Astrocyte (in vitro differentiated cells and primary cell): Measurements from ENCODE around the gene GABRB1. TPM values are rescaled to one million over a fixed set of nuclear protein-coding genes. Genes with fewer than 3 reads are reported as not detected.

Experiments
- DNase-seq: peaks from one replicate; pipeline ENCODE4 v3.0.0-alpha.2; 2010; ENCODE audit warnings: low read depth
- FAIRE-seq: peaks from 2 replicates; lab custom pipeline; 2011; peaks lifted over from hg19 to GRCh38; lab: Jason Lieb, UNC
- H2AFZ ChIP-seq: 2 replicates; pipeline ENCODE4 v1.6.0; 2012; ENCODE audit warnings: low read depth, low read length, inconsistent platforms
- H3K27ac ChIP-seq: 2 replicates; pipeline ENCODE4 v1.5.1; 2011; ENCODE audit warnings: low read depth, low read length, inconsistent platforms
- H3K27me3 ChIP-seq: 2 replicates; pipeline ENCODE4 v1.6.0; 2011; ENCODE audit warnings: low read length, inconsistent platforms; ENCODE audit not compliant: insufficient read depth
- H3K36me3 ChIP-seq: 2 replicates; pipeline ENCODE4 v1.5.1; 2011; ENCODE audit warnings: low read length, inconsistent platforms; ENCODE audit not compliant: insufficient read depth
- H3K4me1 ChIP-seq: 2 replicates; pipeline ENCODE4 v1.5.1; 2011; ENCODE audit warnings: low read length, inconsistent platforms; ENCODE audit not compliant: insufficient read depth
- H3K4me2 ChIP-seq: 2 replicates; pipeline ENCODE4 v1.6.0; 2012; ENCODE audit warnings: low read length, inconsistent platforms
- H3K4me3 ChIP-seq: 2 replicates; pipeline ENCODE4 v1.5.1; 2011; ENCODE audit warnings: low read depth, mild to moderate bottlenecking, low read length, inconsistent platforms; ENCODE audit not compliant: insufficient read depth
- H3K79me2 ChIP-seq: 2 replicates; pipeline ENCODE4 v1.6.0; 2012; ENCODE audit warnings: mild to moderate bottlenecking, low read length, inconsistent platforms; ENCODE audit not compliant: insufficient read depth
- H3K9ac ChIP-seq: 2 replicates; pipeline ENCODE4 v1.6.0; 2012; ENCODE audit warnings: mild to moderate bottlenecking, low read length, inconsistent platforms
- H3K9me3 ChIP-seq: 2 replicates; pipeline ENCODE4 v1.5.1; 2012; ENCODE audit warnings: low read depth, mild to moderate bottlenecking, low read length, inconsistent platforms; ENCODE audit not compliant: insufficient read depth
- H4K20me1 ChIP-seq: 2 replicates; pipeline ENCODE4 v1.6.0; 2012; ENCODE audit warnings: low read length, inconsistent platforms; ENCODE audit not compliant: insufficient read depth
- H3K27ac Mint-ChIP-seq: one replicate; pipeline ENCODE4 v1.8.0; 2021; ENCODE audit warnings: mild to moderate bottlenecking, mixed read lengths; ENCODE audit not compliant: unreplicated experiment
- H3K27me3 Mint-ChIP-seq: one replicate; pipeline ENCODE4 v1.8.0; 2021; ENCODE audit warnings: low read depth, mixed read lengths; ENCODE audit not compliant: unreplicated experiment
- H3K36me3 Mint-ChIP-seq: one replicate; pipeline ENCODE4 v1.8.0; 2021; ENCODE audit warnings: low read depth, mixed read lengths; ENCODE audit not compliant: unreplicated experiment
- H3K4me1 Mint-ChIP-seq: one replicate; pipeline ENCODE4 v1.8.0; 2021; ENCODE audit warnings: low read depth, mixed read lengths; ENCODE audit not compliant: unreplicated experiment
- H3K4me3 Mint-ChIP-seq: one replicate; pipeline ENCODE4 v1.8.0; 2021; ENCODE audit warnings: mild to moderate bottlenecking, moderate library complexity, mixed read lengths; ENCODE audit not compliant: unreplicated experiment
- H3K9me3 Mint-ChIP-seq: one replicate; pipeline ENCODE4 v1.8.0; 2021; ENCODE audit warnings: mild to moderate bottlenecking, mixed read lengths; ENCODE audit not compliant: unreplicated experiment
- CTCF ChIP-seq: IDR thresholded peaks from 2 replicates; pipeline ENCODE4 v1.5.1; 2011; ENCODE audit warnings: low read depth, mild to moderate bottlenecking, inconsistent platforms, low read length, moderate library complexity; ENCODE audit not compliant: insufficient read depth
- EZH2 ChIP-seq: IDR thresholded peaks from 2 replicates; pipeline ENCODE4 v1.6.1; 2012; ENCODE audit warnings: mild to moderate bottlenecking, low read length, inconsistent platforms; ENCODE audit not compliant: insufficient read depth
- total RNA-seq: library from RNA; stranded (reverse); gene quantifications from 2 replicates; pipeline ENCODE4 v1.2.1, GENCODE V29; 2021

GABRB1 gene
- total RNA-seq, 1 donor from 2014 or later: not detected

- no peak for FAIRE-seq
- H3K79me2 ChIP-seq: no peaks in the 10 kb centered on the region
- H3K4me1 Mint-ChIP-seq: no peaks in the 10 kb centered on the region
- H3K9me3 ChIP-seq: peaks cover 3% of the 10 kb centered on the region
- peaks cover 39% of the 10 kb centered on the region for H3K27me3 ChIP-seq
- H4K20me1 ChIP-seq: no peaks in the 10 kb centered on the region
- TF ChIP-seq EZH2: no peak
- no peak for TF ChIP-seq CTCF
- no peak within 1 kb of the TSS for H3K27ac Mint-ChIP-seq
- H3K27me3 Mint-ChIP-seq: peaks cover 63% of the 10 kb centered on the region
- no peaks in the 10 kb centered on the region for H3K36me3 Mint-ChIP-seq
- H3K9ac ChIP-seq: peak within 1 kb of the TSS; percentile 46
- peaks cover 13% of the 10 kb centered on the region for H3K4me1 ChIP-seq
- peak within 1 kb of the TSS; percentile 88 for H2AFZ ChIP-seq
- H3K9me3 Mint-ChIP-seq: peaks cover 2% of the 10 kb centered on the region
- DNase-seq: peak; percentile 10
- H3K36me3 ChIP-seq: no peaks in the 10 kb centered on the region
- H3K4me3 Mint-ChIP-seq: peak within 1 kb of the TSS; percentile 79
- H3K27ac ChIP-seq: no peak within 1 kb of the TSS
- H3K4me3 ChIP-seq: peak within 1 kb of the TSS; percentile 62
- H3K4me2 ChIP-seq: peak within 1 kb of the TSS; percentile 97
These were observed 38.0 kb upstream of the GABRB1 start, which contains the start of gene GABRA4 for GRCh38 chr4:46993075-46994006. TSS of gene GABRA4 (minus strand) at chr4:46993581. CDS start at chr4:46993424, 157 bp downstream.

GRCh38 chr4:46994007-46994405, 37.4 kb upstream of the GABRB1 start:
- peaks cover 58% of the 10 kb centered on the region for H3K27me3 Mint-ChIP-seq
- DNase-seq: peak; percentile 2
- peak overlapping the region; percentile 75 for H3K4me3 Mint-ChIP-seq
- Histone ChIP-seq H3K4me1 (peaks cover 13% of the 10 kb centered on the region), H4K20me1 (no peaks in the 10 kb centered on the region), H3K9me3 (peaks cover 3% of the 10 kb centered on the region), H3K4me3 (peak overlapping the region; percentile 62), H3K4me2 (peak overlapping the region; percentile 97), H2AFZ (peak overlapping the region; percentile 88), H3K79me2 (no peaks in the 10 kb centered on the region), H3K9ac (peak overlapping the region; percentile 46), H3K27ac (no peak overlapping the region), H3K27me3 (peaks cover 37% of the 10 kb centered on the region), H3K36me3 (no peaks in the 10 kb centered on the region)
- H3K27ac Mint-ChIP-seq: no peak overlapping the region
- no peaks in the 10 kb centered on the region for H3K36me3 Mint-ChIP-seq
- peaks cover 2% of the 10 kb centered on the region for H3K9me3 Mint-ChIP-seq
- H3K4me1 Mint-ChIP-seq: no peaks in the 10 kb centered on the region
- TF ChIP-seq CTCF: no peak
- no peak for TF ChIP-seq EZH2
- no peak for FAIRE-seq

- FAIRE-seq (no peak), DNase-seq (peak; percentile 31)
- H3K4me1 ChIP-seq: no peaks in the 10 kb centered on the region
- no peaks in the 10 kb centered on the region for H3K36me3 Mint-ChIP-seq
- H3K27ac Mint-ChIP-seq: no peak overlapping the region
- no peak overlapping the region for H3K4me3 Mint-ChIP-seq
- H2AFZ ChIP-seq: no peak overlapping the region
- TF ChIP-seq EZH2: no peak
- TF ChIP-seq CTCF: no peak
- H3K4me3 ChIP-seq: no peak overlapping the region
- H3K27me3 ChIP-seq: peaks cover 3% of the 10 kb centered on the region
- H3K27me3 Mint-ChIP-seq: peaks cover 22% of the 10 kb centered on the region
- H4K20me1 ChIP-seq: no peaks in the 10 kb centered on the region
- no peaks in the 10 kb centered on the region for H3K4me1 Mint-ChIP-seq
- H3K9me3 ChIP-seq: no peaks in the 10 kb centered on the region
- no peak overlapping the region for H3K4me2 ChIP-seq
- H3K27ac ChIP-seq: no peak overlapping the region
- no peaks in the 10 kb centered on the region for H3K9me3 Mint-ChIP-seq
- H3K36me3 ChIP-seq: no peaks in the 10 kb centered on the region
- no peaks in the 10 kb centered on the region for H3K79me2 ChIP-seq
- H3K9ac ChIP-seq: no peak overlapping the region
These were observed 31.8 kb upstream of the GABRB1 start for GRCh38 chr4:46999566-46999965.
